NOMO-1 (cell line): ENCODE measurements around the gene CDK2.
A peak's percentile ranks its signal among the peaks of the same experiment; 100 is the strongest.

Experiments used
- DNase-seq, 2 experiments: peaks; one replicate each; lab custom pipeline; 2025; ENCODE audit not compliant: unreplicated experiment in 2 of 2; lab: John Stamatoyannopoulos, UW

CDK2 gene

GRCh38 chr12:55937981-55938380, 28.6 kb upstream of the CDK2 start:
- no peak for DNase-seq

GRCh38 chr12:55938826-55939501, 27.7 kb upstream of the CDK2 start:
- DNase-seq = no peak

- peak; percentile 61 to 75 for DNase-seq
These were observed 26.4 kb upstream of the CDK2 start for GRCh38 chr12:55940065-55940732.

GRCh38 chr12:55942055-55942454, 24.6 kb upstream of the CDK2 start:
- no peak for DNase-seq

GRCh38 chr12:55942577-55943136, 24.0 kb upstream of the CDK2 start:
- DNase-seq = no peak

- DNase-seq = no peak
These were observed 20.1 kb upstream of the CDK2 start for GRCh38 chr12:55946553-55946952.

- DNase-seq = no peak
These were observed 11.3 kb upstream of the CDK2 start for GRCh38 chr12:55955344-55955743.

GRCh38 chr12:55955800-55956508, 10.7 kb upstream of the CDK2 start:
- DNase-seq = no peak

- DNase-seq = no peak
These were observed 9.3 kb upstream of the CDK2 start for GRCh38 chr12:55957106-55957859.

- DNase-seq = no peak
These were observed 2.9 kb upstream of the CDK2 start for GRCh38 chr12:55963760-55964159.

GRCh38 chr12:55965240-55965639, 1.4 kb upstream of the CDK2 start:
- no peak for DNase-seq

GRCh38 chr12:55965941-55966407, 656 bp upstream of the CDK2 start, which contains the start of gene PMEL:
TSS of gene PMEL (minus strand) at chr12:55966042. CDS start at chr12:55966011, 31 bp downstream.
- peak in 1 of 2 experiments; percentile 30 for DNase-seq

- DNase-seq = no peak
These were observed 2.7 kb downstream of the CDK2 start for GRCh38 chr12:55969356-55969755.

- DNase-seq = no peak
These were observed 4.1 kb downstream of the CDK2 start for GRCh38 chr12:55970775-55971174.

- DNase-seq = no peak
These were observed 5.4 kb downstream of the CDK2 start for GRCh38 chr12:55972042-55972441.

GRCh38 chr12:55972456-55972855, 5.8 kb downstream of the CDK2 start:
- no peak for DNase-seq

GRCh38 chr12:55972911-55973598, 6.4 kb downstream of the CDK2 start:
- DNase-seq = no peak

- peak; percentile 100 for DNase-seq
These were observed 7.1 kb downstream of the CDK2 start, which contains the start of gene RAB5B for GRCh38 chr12:55973599-55974307. TSS of gene RAB5B (plus strand) at chr12:55974078. CDS start at chr12:55986961, 12,883 bp downstream.

- peak; percentile 30 to 51 for DNase-seq
These were observed 7.7 kb downstream of the CDK2 start for GRCh38 chr12:55974308-55974730.
